ENCODE data around the gene LEP.

GRCh38 chr7:128265156-128265905, 24.3 kb downstream of the LEP start:
- no peak for TF ChIP-seq CTCF (IDR thresholded peaks at IDR 0.05)
- TF ChIP-seq POLR2A (IDR thresholded peaks at IDR 0.05) = no peak
